MM.1S (cell line): ENCODE data around the gene PKIG.

Experiments
- DNase-seq: peaks from one replicate; pipeline ENCODE4 v3.0.0-alpha.2; 2015
- H2AFZ ChIP-seq: fragments of 300-600 bp; sonication (generic); 2 replicates; pipeline ENCODE4 v1.6.0; 2016; ENCODE audit warnings: antibody characterized with exemption, low read length
- H3F3A ChIP-seq: fragments of 300-600 bp; sonication (generic); 2 replicates; pipeline ENCODE4 v1.6.1; 2016; ENCODE audit warnings: mild to moderate bottlenecking, antibody characterized with exemption, low read length, moderate library complexity, mixed read lengths; ENCODE audit not compliant: insufficient read depth
- H3K27ac ChIP-seq: fragments of 300-600 bp; sonication (generic); 2 replicates; pipeline ENCODE4 v1.5.1; 2016; ENCODE audit warnings: mild to moderate bottlenecking, low read length
- H3K27me3 ChIP-seq: fragments of 300-600 bp; sonication (generic); replicated peaks from 2 replicates; pipeline ENCODE4 v1.6.0; 2016; ENCODE audit warnings: low read length; ENCODE audit not compliant: insufficient read depth
- H3K36me3 ChIP-seq: fragments of 300-600 bp; sonication (generic); replicated peaks from 2 replicates; pipeline ENCODE4 v1.6.1; 2016; ENCODE audit warnings: mild to moderate bottlenecking, low read length, mixed read lengths; ENCODE audit not compliant: insufficient read depth
- H3K4me1 ChIP-seq: fragments of 300-600 bp; sonication (generic); 2 replicates; pipeline ENCODE4 v1.6.1; 2016; ENCODE audit warnings: low read length, mixed read lengths
- H3K4me2 ChIP-seq: fragments of 300-600 bp; sonication (generic); 2 replicates; pipeline ENCODE4 v1.6.0; 2016; ENCODE audit warnings: low read depth, low read length
- H3K4me3 ChIP-seq: fragments of 300-600 bp; sonication (generic); 2 replicates; pipeline ENCODE4 v1.5.1; 2016; ENCODE audit warnings: low read length, mixed read lengths
- H3K79me2 ChIP-seq: fragments of 300-600 bp; sonication (generic); 2 replicates; pipeline ENCODE4 v1.6.1; 2016; ENCODE audit warnings: mixed run types, low read length, mixed read lengths
- H3K9ac ChIP-seq: fragments of 300-600 bp; sonication (generic); 2 replicates; pipeline ENCODE4 v1.6.1; 2016; ENCODE audit warnings: low read length, mixed read lengths
- H3K9me2 ChIP-seq: fragments of 300-600 bp; sonication (generic); replicated peaks from 2 replicates; pipeline ENCODE4 v1.6.1; 2016; ENCODE audit warnings: mild to moderate bottlenecking, low read length, mixed read lengths; ENCODE audit not compliant: insufficient read depth
- H3K9me3 ChIP-seq: fragments of 300-600 bp; sonication (generic); replicated peaks from 2 replicates; pipeline ENCODE4 v1.6.1; 2016; ENCODE audit warnings: mild to moderate bottlenecking, low read length, mixed read lengths; ENCODE audit not compliant: insufficient read depth
- H4K20me1 ChIP-seq: fragments of 300-600 bp; sonication (generic); 2 replicates; pipeline ENCODE4 v1.6.1; 2016; ENCODE audit warnings: mild to moderate bottlenecking, low read length, moderate library complexity, mixed read lengths; ENCODE audit not compliant: insufficient read depth
- EZH2 ChIP-seq: fragments of 300-600 bp; sonication (generic); optimal IDR thresholded peaks from 2 replicates; pipeline ENCODE3; 2017; ENCODE audit warnings: low read depth, mild to moderate bottlenecking, antibody characterized with exemption, low read length, mixed read lengths
- EZH2phosphoT487 ChIP-seq: fragments of 300-600 bp; sonication (generic); IDR thresholded peaks from 2 replicates; pipeline ENCODE4 v1.6.1; 2018; ENCODE audit warnings: antibody characterized with exemption, low read length
- TF ChIP-seq, protein P1 (sequence below): fragments of 300-600 bp; sonication (generic); IDR thresholded peaks from 2 replicates; pipeline ENCODE4 v1.5.1; 2016; ENCODE audit warnings: antibody characterized with exemption, low read length, mixed read lengths

The PKIG gene

DNA sequence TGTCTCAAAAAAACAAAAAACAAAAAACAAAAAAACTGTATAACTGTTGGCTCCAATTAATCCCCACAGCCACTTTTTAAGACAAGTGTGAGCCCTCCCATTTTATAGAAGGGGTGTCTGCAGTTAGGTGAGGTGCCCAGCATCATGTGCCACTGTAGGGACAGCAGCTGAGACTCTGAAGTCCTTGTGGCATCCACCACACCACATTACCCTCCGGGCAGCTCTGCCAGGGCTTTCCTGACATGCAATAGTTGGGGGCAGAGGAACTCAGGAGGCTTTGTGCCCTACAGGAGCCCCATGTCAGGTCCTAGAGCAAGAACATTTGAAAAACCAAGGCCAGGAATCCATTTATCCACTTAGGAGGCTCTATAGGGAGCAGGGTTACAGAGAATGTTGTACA lies 17.3 kb downstream of the PKIG start:
- no peaks in the 10 kb centered on the region for H3K9me3 ChIP-seq
- H2AFZ ChIP-seq: no peak overlapping the region
- no peaks in the 10 kb centered on the region for H3K9me2 ChIP-seq
- DNase-seq: no peak
- no peaks in the 10 kb centered on the region for H3K27me3 ChIP-seq
- H3K79me2 ChIP-seq: no peaks in the 10 kb centered on the region
- no peaks in the 10 kb centered on the region for H4K20me1 ChIP-seq
- H3K9ac ChIP-seq: no peak overlapping the region
- H3K27ac ChIP-seq: no peak overlapping the region
- TF ChIP-seq EZH2: no peak
- TF ChIP-seq, protein P1, sequence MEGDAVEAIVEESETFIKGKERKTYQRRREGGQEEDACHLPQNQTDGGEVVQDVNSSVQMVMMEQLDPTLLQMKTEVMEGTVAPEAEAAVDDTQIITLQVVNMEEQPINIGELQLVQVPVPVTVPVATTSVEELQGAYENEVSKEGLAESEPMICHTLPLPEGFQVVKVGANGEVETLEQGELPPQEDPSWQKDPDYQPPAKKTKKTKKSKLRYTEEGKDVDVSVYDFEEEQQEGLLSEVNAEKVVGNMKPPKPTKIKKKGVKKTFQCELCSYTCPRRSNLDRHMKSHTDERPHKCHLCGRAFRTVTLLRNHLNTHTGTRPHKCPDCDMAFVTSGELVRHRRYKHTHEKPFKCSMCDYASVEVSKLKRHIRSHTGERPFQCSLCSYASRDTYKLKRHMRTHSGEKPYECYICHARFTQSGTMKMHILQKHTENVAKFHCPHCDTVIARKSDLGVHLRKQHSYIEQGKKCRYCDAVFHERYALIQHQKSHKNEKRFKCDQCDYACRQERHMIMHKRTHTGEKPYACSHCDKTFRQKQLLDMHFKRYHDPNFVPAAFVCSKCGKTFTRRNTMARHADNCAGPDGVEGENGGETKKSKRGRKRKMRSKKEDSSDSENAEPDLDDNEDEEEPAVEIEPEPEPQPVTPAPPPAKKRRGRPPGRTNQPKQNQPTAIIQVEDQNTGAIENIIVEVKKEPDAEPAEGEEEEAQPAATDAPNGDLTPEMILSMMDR: no peak
- H3F3A ChIP-seq: no peaks in the 10 kb centered on the region
- H3K36me3 ChIP-seq: no peaks in the 10 kb centered on the region
- H3K4me1 ChIP-seq: peaks cover 17% of the 10 kb centered on the region
- no peak overlapping the region for H3K4me2 ChIP-seq
- no peak overlapping the region for H3K4me3 ChIP-seq

DNA sequence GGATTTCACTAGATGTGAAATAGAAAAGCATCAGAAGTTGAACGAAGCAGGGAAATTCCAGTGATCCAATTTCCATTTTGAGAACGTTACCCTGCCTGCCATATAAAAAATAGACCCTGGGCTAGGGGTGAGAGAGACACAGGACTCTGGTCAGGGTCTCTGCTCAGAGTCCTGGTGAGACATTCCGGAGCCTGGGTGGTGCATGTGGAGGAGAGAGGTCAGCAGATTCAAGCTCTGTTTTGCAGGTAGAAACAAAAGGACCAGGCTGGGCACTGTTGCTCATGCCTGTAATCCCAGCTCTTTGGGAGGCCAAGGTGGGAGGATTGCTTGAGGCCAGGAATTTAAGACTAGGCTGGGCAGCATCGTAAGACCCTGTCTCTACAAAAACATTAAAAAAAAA lies 17.9 kb downstream of the PKIG start:
- H3K4me2 ChIP-seq: no peak overlapping the region
- no peak for TF ChIP-seq EZH2phosphoT487
- H3F3A ChIP-seq: no peaks in the 10 kb centered on the region
- no peaks in the 10 kb centered on the region for H3K9me3 ChIP-seq
- no peaks in the 10 kb centered on the region for H3K9me2 ChIP-seq
- no peak overlapping the region for H3K4me3 ChIP-seq
- H3K36me3 ChIP-seq: no peaks in the 10 kb centered on the region
- DNase-seq: no peak
- H3K4me1 ChIP-seq: peaks cover 17% of the 10 kb centered on the region
- no peak overlapping the region for H3K27ac ChIP-seq
- H3K9ac ChIP-seq: no peak overlapping the region
- H3K79me2 ChIP-seq: no peaks in the 10 kb centered on the region
- no peaks in the 10 kb centered on the region for H3K27me3 ChIP-seq
- H4K20me1 ChIP-seq: no peaks in the 10 kb centered on the region
- H2AFZ ChIP-seq: no peak overlapping the region

DNA sequence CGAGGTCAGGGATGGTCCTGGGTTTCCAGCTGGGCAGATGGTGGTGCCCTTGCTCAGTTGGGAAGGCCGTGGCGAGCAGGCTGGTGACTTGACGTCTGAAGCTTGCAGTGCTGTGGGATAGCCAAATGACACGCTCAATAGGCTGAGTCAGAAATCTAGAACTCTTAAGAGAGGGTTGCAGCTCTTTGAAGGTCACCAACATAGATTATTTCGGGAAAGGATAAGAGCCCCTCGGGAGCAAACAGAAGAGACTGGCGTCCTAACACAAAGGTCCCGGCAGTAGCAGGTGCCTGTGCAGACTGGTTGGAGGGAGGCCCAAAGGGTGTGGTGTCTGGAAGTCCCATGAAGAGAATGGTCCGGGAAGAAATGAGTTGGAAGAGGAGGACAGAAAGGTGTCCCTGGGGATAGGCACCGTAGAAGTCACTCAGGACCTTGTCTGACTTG lies 18.4 kb downstream of the PKIG start:
- H3K9me2 ChIP-seq: no peaks in the 10 kb centered on the region
- no peak overlapping the region for H3K9ac ChIP-seq
- TF ChIP-seq, protein P1: no peak
- TF ChIP-seq EZH2phosphoT487: no peak
- TF ChIP-seq EZH2: no peak
- H3K4me2 ChIP-seq: no peak overlapping the region
- no peaks in the 10 kb centered on the region for H3K27me3 ChIP-seq
- DNase-seq: no peak
- peaks cover 17% of the 10 kb centered on the region for H3K4me1 ChIP-seq
- H3K27ac ChIP-seq: no peak overlapping the region
- no peaks in the 10 kb centered on the region for H3K9me3 ChIP-seq
- no peaks in the 10 kb centered on the region for H3K36me3 ChIP-seq
- no peak overlapping the region for H3K4me3 ChIP-seq
- no peak overlapping the region for H2AFZ ChIP-seq
- no peaks in the 10 kb centered on the region for H3F3A ChIP-seq
- H4K20me1 ChIP-seq: no peaks in the 10 kb centered on the region
- no peaks in the 10 kb centered on the region for H3K79me2 ChIP-seq

DNA sequence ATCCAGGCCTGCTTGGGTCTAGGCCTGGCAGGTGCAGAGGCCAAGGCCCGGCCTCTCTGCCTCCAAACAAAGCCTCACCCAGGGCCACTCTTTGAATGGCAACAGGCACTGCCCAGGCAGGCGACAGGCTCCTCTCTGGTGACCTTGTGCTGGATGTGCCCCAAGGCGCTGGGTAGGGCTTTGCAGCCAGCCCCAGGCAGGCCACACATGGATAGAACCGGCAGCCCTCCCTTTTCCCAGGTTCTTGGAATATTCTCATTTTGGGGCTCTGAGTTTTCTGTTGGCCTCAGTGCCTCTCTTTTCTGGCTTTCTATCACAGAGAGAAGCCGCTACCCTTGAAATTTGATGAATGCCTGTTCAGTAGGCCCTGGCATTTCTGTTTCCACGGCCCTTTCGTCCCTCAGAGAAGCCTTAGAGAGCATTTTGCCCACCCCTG lies 18.9 kb downstream of the PKIG start:
- Histone ChIP-seq H3K9ac (no peak overlapping the region), H3K4me3 (no peak overlapping the region), H3F3A (no peaks in the 10 kb centered on the region)

More for the DNA sequence above, 18.9 kb downstream of the PKIG start:
- no peaks in the 10 kb centered on the region for H4K20me1 ChIP-seq
- H3K27ac ChIP-seq: no peak overlapping the region
- H3K4me2 ChIP-seq: no peak overlapping the region
- no peaks in the 10 kb centered on the region for H3K9me2 ChIP-seq
- no peaks in the 10 kb centered on the region for H3K27me3 ChIP-seq
- H3K4me1 ChIP-seq: peaks cover 17% of the 10 kb centered on the region
- no peaks in the 10 kb centered on the region for H3K36me3 ChIP-seq
- H2AFZ ChIP-seq: no peak overlapping the region
- DNase-seq: no peak
- H3K79me2 ChIP-seq: no peaks in the 10 kb centered on the region
- H3K9me3 ChIP-seq: no peaks in the 10 kb centered on the region
- no peak for TF ChIP-seq EZH2
- TF ChIP-seq, protein P1: no peak
- no peak for TF ChIP-seq EZH2phosphoT487
